K562 (cell line): Measurements from ENCODE around the gene RIC8B. TPM values are rescaled to one million over a fixed set of nuclear protein-coding genes. Genes with fewer than 3 reads are reported as not detected.

Source experiments
- CAMTA2 ChIP-seq: fragments of 250-450 bp; sonication (Bioruptor Pico); conservative IDR thresholded peaks from 2 replicates; pipeline ENCODE4 v1.5.1; 2022
- DDX20 ChIP-seq: fragments of 450-650 bp; IDR thresholded peaks from 2 replicates; pipeline ENCODE4 v1.6.1; 2016; ENCODE audit warnings: missing genetic modification characterization, low read depth, mild to moderate bottlenecking, missing compliant biosample characterization, moderate library complexity
- MCM2 ChIP-seq: fragments of 450-650 bp; IDR thresholded peaks from 2 replicates; pipeline ENCODE4 v1.6.1; 2017; ENCODE audit warnings: low read depth, mild to moderate bottlenecking
- PHB ChIP-seq: fragments of 250-450 bp; sonication (Bioruptor Pico); IDR thresholded peaks from 2 replicates; pipeline ENCODE4 v1.5.0; 2021
- PHF8 ChIP-seq: fragments of 200-600 bp; sonication (generic); IDR thresholded peaks from 2 replicates; pipeline ENCODE4 v1.6.1; 2012; ENCODE audit warnings: mixed run types, mild to moderate bottlenecking, inconsistent platforms, low read length, moderate library complexity, borderline replicate concordance
- REST ChIP-seq, 2 experiments: fragments of 450-650 bp; formaldehyde crosslinking in 1 of 2; IDR thresholded peaks; 2 replicates each; pipeline versions ENCODE4 v1.4.0 to v1.6.1; 2014 to 2020; ENCODE audit warnings: mild to moderate bottlenecking in 2 of 2, borderline replicate concordance in 1 of 2, low read depth in 1 of 2
- RREB1 ChIP-seq: fragments of 250-450 bp; sonication (Bioruptor Pico); IDR thresholded peaks from 2 replicates; pipeline ENCODE4 v1.4.0; 2020
- ZBTB9 ChIP-seq: fragments of 450-650 bp; formaldehyde crosslinking; IDR thresholded peaks from 2 replicates; pipeline ENCODE4 v1.4.0; 2020; ENCODE audit warnings: mild to moderate bottlenecking, moderate library complexity
- polyA plus RNA-seq, 8 experiments: library from polyadenylated mRNA; depleted of rRNA in 4 of 8; stranded (reverse) in 5 of 8; unstranded in 3 of 8; fragments of >200 nt; fragmentation: Nextera tagmentation in 2 of 8; fragmentation: Illumina TruSeq in 1 of 8; extraction: Ambion mirVana in 2 of 8; extraction: Trizol in 1 of 8; gene quantifications; 2 replicates each; pipeline versions ENCODE4 v1.2.1 to v1.2.3, GENCODE V29; 2011 to 2014; ENCODE audit warnings: inconsistent platforms in 1 of 8, missing spikeins in 1 of 8
- total RNA-seq, 7 experiments: library from RNA; depleted of rRNA in 6 of 7; stranded (reverse); fragments of >200 nt in 6 of 7; fragmentation: Illumina TruSeq in 2 of 7; extraction: Trizol in 2 of 7; gene quantifications; 2 replicates each; pipeline versions ENCODE4 v1.2.1 to v1.2.3, GENCODE V29; 2011 to 2021; ENCODE audit warnings: low replicate concordance in 1 of 7
- TF ChIP-seq, protein P1 (sequence below): fragments of 450-650 bp; formaldehyde crosslinking; IDR thresholded peaks from 2 replicates; pipeline ENCODE4 v1.4.0; 2022; ENCODE audit warnings: missing genetic modification characterization

The RIC8B gene
- total and polyA plus RNA-seq, 9 of the 15 experiments (the other 6 are each of a cell fraction or from before 2014, with no cell fraction given): 0.92 to 8.1 (median 4.8) TPM

DNA sequence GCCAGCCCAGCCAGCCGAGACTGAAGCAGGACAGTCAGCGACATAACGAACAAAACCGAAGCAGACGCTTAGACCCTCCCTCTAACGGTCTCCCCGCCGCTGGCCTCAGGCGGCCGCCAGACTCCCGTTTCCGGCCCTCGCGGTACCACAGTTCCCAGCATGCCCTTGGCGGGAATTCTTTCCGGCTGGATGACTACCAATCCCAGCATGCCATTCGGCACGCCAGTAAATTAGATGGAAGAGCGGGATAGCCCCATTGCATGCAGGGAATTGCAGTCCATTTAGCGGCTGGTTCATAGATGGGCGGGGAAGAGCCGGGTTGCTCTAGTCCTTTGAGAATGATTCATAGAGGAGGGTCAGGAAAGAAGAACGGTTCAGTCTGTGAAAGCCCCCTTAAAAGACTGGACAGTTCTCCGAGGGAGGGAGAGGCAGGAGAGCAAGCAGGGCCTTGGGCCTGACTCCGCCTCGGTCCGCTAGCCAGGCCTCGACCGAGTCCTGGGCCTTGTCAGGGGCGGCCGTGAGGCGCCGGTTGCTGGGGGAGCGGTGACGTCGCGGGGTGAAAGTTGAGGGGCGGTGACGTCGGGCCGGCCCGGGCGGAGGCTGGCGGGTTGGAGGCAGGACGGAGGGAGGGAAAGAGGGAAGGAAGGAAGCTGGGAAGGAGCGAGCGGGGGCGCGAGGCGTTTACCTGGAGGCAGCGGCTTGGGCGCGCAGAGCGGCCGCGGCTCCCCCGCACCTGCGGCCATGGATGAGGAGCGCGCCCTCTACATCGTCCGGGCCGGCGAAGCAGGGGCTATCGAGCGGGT lies at the start of gene RIC8B (continued):
- TF ChIP-seq REST (IDR thresholded peaks at IDR 0.05; ENCODE audit: borderline replicate concordance) (peak; percentile 22; the same call in 1 of the 2 replicates), REST (CRISPR knock-in tag; IDR thresholded peaks at IDR 0.05; ENCODE audit: low read depth) (no peak), CAMTA2 (no peak), DDX20 (tag) (no peak), ZBTB9 (CRISPR knock-in tag) (no peak), RREB1 (no peak), PHF8 (peak; percentile 93; the same call in 1 of the 2 replicates), PHB (CRISPR knock-in tag) (no peak), MCM2 (no peak)
- TF ChIP-seq, protein P1, sequence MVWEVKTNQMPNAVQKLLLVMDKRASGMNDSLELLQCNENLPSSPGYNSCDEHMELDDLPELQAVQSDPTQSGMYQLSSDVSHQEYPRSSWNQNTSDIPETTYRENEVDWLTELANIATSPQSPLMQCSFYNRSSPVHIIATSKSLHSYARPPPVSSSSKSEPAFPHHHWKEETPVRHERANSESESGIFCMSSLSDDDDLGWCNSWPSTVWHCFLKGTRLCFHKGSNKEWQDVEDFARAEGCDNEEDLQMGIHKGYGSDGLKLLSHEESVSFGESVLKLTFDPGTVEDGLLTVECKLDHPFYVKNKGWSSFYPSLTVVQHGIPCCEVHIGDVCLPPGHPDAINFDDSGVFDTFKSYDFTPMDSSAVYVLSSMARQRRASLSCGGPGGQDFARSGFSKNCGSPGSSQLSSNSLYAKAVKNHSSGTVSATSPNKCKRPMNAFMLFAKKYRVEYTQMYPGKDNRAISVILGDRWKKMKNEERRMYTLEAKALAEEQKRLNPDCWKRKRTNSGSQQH (CRISPR knock-in tag): no peak
